Kidney capillary endothelial cell (primary cell): ENCODE measurements around the gene ART1.
"Not testable (repeated sequence)": the region's sequence is repeated elsewhere in the genome, so short reads cannot be mapped to it uniquely, and the experiment has no call there.

Source experiments
- DNase-seq: peaks from one replicate; pipeline ENCODE4 v3.0.0-alpha.2; 2018; ENCODE audit warnings: low spot score

The ART1 gene

DNA sequence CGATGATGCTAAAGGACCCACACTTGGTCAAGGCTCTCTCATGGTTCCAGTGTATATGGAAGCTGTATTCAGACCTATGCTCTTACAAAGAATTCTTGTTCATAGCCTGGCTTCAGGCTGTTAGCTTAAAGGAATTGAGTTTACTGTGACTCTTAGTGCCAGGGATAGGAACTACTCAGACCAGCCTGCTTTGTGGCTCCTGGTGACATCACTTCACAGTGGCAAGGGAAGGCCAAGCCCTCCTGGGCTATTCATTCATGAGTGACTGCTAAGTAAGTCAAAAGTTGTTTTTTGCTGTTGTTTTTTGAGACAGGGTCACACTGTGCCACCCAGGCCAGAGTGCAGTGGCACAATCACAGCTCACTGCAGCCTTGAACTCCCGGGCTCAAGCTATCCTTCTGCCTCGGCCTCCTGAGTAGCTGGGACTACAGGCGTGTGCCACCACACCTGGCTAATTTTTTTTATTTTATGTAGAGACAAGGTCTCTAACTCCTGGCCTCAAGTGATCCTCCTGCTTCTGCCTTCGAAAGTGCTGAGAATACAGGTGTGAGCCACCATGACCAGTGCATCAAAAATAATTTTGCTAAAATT is 12.8 kb upstream of the ART1 start:
- no peak for DNase-seq

DNA sequence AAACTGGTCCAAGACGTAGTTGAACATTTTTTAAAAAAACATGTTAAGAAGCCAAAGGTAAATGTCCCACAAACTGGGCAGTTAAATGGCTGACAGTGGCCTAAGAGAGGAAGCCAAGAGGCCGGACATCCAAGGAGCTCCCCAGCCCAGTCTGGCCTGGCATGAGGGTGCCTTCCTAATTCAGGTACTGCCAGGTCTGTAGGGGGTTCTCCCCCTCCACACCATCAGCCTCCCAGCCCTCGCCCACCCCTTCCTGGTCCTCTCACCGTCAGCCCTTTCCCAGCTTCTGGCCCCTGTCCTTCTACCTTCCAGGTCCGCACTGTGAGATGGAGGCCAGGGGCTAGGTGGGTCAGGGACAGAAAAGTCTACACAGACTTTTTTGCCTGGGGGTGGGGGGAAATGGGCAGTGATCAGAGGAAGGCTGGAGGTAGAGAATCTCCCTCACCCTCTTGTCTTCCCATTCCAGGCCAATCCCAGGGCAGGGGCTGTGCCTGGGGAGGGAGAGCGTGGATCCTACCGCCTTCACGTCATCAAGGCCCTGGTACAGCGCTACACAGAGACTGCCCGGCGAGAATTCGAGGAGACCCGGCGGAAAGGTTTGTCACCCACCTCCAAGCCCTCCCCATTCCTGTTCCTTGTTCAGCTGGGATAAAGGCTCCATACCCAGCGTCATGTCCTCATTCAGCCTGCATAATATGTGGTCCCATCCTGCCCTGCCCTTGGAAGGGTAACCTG is 9.1 kb upstream of the ART1 start:
- no peak for DNase-seq

- DNase-seq, result no peak
Measured at GRCh38 chr11:3637201-3637600, 7.7 kb upstream of the ART1 start.

DNA sequence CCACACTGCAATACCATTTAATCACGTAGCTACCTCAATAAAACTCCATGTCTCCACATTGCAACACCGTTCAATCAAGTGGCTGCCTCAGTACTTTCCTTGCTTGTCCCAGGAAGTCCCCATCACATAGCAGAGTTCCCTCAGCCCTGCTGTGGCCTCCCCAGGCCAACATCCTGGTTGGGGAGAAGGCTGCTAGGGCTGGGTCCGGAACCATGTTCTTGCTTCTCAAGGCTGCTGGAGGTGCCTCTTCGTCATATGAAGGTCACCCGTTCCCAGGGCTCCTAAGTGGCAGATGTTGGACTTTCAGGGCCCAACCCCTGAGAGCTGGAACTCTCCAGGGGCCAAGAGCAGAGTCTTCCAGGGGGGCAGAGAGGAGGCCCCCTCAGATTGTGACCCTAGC is 6.4 kb upstream of the ART1 start:
- DNase-seq, result no peak

GRCh38 chr11:3639841-3640240 is 5.1 kb upstream of the ART1 start:
- DNase-seq, result no peak

- DNase-seq, result no peak
Measured at GRCh38 chr11:3641191-3641590, 3.7 kb upstream of the ART1 start.

DNA sequence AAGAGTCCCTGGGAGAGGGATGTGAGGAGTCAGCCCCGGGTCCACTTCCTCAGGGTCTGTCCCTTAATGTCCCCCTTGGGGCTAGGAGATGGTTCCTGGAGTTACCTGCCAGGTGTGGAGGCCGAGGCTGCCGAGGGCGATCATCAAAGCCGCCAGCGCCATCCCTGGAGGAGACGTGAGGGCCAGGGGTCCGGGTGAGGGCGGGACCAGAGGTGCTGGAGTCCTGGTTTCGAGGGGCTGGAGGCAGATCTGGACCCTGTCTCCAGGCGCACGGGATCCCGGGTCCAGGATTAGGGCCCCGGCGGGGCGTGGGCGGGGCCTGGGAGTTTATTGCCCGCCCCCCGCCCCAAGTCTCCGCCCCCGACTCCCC is 3.2 kb upstream of the ART1 start, which contains the start of gene ART5:
TSS of gene ART5 (minus strand) at position 292 of the 370 bp plus-strand sequence. CDS start at position 162, 130 bp downstream.
- no peak for DNase-seq

- peak; percentile 40 for DNase-seq
Measured at GRCh38 chr11:3642071-3642951, 2.6 kb upstream of the ART1 start.

DNA sequence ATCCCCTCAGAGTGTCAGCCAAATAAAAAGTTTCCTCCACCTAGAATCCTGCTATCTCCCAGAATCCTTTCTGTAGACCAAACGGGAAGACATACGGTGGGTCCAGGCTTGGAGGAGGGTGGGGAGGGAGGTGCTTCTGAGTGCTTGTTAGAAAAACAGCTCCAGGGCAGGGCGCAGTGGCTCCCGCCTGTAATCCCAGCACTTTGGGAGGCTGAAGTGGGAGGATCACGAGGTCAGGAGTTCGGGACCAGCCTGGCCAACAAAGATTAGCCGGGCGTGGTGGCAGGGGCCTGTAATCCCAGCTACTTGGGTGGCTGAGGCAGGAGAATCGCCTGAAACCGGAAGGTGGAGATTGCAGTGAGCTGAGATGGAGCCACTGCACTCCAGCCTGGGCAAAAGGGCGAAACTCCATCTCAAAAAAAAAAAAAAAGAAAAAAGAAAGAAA is 1.8 kb upstream of the ART1 start:
- not testable (repeated sequence) for DNase-seq

DNA sequence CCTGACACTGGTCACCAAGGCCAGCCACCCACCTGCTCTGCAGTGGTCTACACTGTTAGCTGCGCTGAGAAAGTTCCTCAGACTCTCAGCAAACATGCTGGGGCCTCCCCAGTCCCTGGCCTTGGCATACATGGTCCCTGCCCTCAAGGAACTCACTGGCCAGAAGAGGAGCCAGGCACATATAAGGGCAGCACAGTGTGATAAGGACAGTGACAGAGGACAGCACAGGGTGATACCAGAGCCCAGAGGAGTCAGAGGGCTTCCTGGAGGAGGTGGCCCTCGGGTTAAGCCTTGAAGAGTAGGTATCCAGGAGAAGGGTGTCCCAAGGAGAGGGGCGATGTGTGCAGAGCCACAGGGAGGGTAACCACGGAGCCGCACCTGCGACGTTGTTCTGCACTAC is 624 bp downstream of the ART1 start:
- DNase-seq, result no peak

DNA sequence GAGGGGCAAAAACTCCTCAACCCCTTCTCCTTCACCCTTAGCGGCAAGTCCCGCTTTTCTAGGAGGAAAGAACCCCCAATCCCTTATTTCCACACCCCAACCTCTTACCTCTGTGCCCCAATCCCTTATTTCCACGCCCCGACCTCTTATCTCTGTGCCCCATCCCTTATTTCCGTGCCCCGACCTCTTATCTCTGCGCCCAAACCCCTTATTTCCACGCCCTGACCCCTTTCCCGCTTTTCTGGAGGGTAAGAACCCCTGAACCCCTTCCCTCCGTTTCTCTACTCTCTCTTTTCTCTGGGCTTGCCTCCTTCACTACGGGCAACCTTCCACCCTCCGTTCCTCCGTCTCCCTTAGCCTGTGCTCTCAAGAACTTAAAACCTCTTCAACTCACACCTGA is 3.9 kb downstream of the ART1 start:
- DNase-seq, result not testable (repeated sequence)

GRCh38 chr11:3649374-3649773 is 4.4 kb downstream of the ART1 start:
- DNase-seq, result not testable (repeated sequence)

- DNase-seq, result not testable (repeated sequence)
Measured at GRCh38 chr11:3652514-3652913, 7.6 kb downstream of the ART1 start.

- DNase-seq, result no peak
Measured at GRCh38 chr11:3655547-3655946, 10.6 kb downstream of the ART1 start.

- not testable (repeated sequence) for DNase-seq
Measured at GRCh38 chr11:3657331-3657730, 12.4 kb downstream of the ART1 start.

- DNase-seq, result no peak
Measured at GRCh38 chr11:3658252-3658651, 13.3 kb downstream of the ART1 start.

DNA sequence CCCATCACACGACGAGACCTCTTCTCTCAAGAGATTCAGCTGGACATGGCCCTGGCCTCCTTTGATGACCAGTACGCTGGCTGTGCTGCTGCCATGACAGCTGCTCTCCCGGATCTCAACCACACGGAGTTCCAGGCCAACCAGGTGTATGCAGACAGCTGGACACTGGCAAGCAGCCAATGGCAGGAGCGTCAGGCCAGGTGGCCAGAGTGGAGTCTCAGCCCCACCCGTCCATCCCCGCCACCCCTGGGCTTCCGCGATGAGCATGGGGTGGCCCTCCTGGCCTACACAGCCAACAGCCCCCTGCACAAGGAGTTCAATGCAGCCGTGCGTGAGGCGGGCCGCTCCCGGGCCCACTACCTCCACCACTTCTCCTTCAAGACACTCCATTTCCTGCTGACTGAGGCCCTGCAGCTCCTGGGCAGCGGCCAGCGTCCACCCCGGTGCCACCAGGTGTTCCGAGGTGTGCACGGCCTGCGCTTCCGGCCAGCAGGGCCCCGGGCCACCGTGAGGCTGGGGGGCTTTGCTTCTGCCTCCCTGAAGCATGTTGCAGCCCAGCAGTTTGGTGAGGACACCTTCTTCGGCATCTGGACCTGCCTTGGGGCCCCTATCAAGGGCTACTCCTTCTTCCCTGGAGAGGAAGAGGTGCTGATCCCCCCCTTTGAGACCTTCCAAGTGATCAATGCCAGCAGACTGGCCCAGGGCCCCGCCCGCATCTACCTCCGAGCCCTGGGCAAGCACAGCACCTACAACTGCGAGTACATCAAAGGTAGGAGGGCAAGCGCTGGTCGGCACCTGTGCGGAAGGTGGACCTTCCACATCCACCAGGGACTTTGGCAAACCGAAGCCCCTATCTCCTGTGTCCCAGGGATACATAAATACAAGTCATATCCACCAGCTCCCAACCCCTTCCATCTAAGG is 14.9 kb downstream of the ART1 start:
- DNase-seq, result no peak

GRCh38 chr11:3660960-3661359 is 16.0 kb downstream of the ART1 start:
- DNase-seq, result no peak

DNA sequence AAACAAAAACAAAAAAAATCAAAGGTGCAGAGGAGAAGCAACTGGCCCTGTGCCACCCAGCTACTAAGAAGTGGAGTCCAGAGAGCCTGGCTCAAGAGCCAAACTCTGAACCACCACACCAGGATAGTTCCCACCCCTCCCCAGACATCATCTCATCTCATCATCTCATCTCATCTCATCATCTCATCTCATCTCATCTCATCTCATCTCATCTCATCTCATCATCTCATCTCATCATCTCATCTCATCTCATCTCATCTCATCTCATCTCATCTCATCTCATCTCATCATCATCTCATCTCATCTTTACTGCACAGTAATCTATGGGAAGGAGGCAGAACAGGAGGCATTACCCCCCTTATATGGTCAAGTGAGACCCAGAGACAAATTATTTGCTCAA is 17.9 kb downstream of the ART1 start:
- DNase-seq, result no peak

GRCh38 chr11:3664032-3664630 is 19.2 kb downstream of the ART1 start:
- DNase-seq, result no peak

- no peak for DNase-seq
Measured at GRCh38 chr11:3665336-3666022, 20.6 kb downstream of the ART1 start.
